Fibroblast of lung (primary cell): ENCODE data around the gene TINCR. TPM values are rescaled to one million over a fixed set of nuclear protein-coding genes. Genes with fewer than 3 reads are reported as not detected.

ENCODE experiments used
- DNase-seq, 2 donors: peaks; one replicate each; pipeline versions ENCODE4 v3.0.0 to v3.0.0-alpha.2; 2010; ENCODE audit warnings: low read depth in 2 of 2
- H2AFZ ChIP-seq: 2 replicates; pipeline ENCODE4 v1.5.1; 2012; ENCODE audit warnings: low read length, control low read depth, inconsistent platforms
- H3K27ac ChIP-seq: 2 replicates; pipeline ENCODE4 v1.5.1; 2011; ENCODE audit warnings: low read length, control low read depth; ENCODE audit not compliant: insufficient read depth
- H3K27me3 ChIP-seq: 2 replicates; pipeline ENCODE4 v1.5.1; 2011; ENCODE audit warnings: mild to moderate bottlenecking, low read length; ENCODE audit not compliant: control insufficient read depth, insufficient read depth
- H3K36me3 ChIP-seq: 2 replicates; pipeline ENCODE4 v1.5.1; 2011; ENCODE audit warnings: low read length; ENCODE audit not compliant: control insufficient read depth, insufficient read depth
- H3K4me1 ChIP-seq: 2 replicates; pipeline ENCODE4 v1.5.1; 2011; ENCODE audit warnings: low read length; ENCODE audit not compliant: control insufficient read depth, insufficient read depth; ENCODE audit errors: extremely low read depth
- H3K4me2 ChIP-seq: 2 replicates; pipeline ENCODE4 v1.5.1; 2011; ENCODE audit warnings: low read length, control low read depth; ENCODE audit not compliant: insufficient read depth; ENCODE audit errors: extremely low read depth
- H3K4me3 ChIP-seq, 4 experiments: fragments of 200-600 bp in 1 of 4; sonication (generic) in 1 of 4; replicated peaks in 1 of 4; 2 replicates each; pipeline ENCODE4 v1.5.1; 2011 to 2016; ENCODE audit warnings: low read length in 4 of 4, low read depth in 3 of 4, mild to moderate bottlenecking in 3 of 4, control low read depth in 2 of 4, inconsistent platforms in 1 of 4, mixed read lengths in 1 of 4; ENCODE audit not compliant: insufficient read depth in 1 of 4; ENCODE audit errors: control extremely low read depth in 1 of 4
- H3K79me2 ChIP-seq: 2 replicates; pipeline ENCODE4 v1.5.1; 2012; ENCODE audit warnings: mild to moderate bottlenecking, low read length, inconsistent platforms; ENCODE audit not compliant: control insufficient read depth, insufficient read depth
- H3K9ac ChIP-seq: 2 replicates; pipeline ENCODE4 v1.5.1; 2011; ENCODE audit warnings: mild to moderate bottlenecking, low read length, control low read depth; ENCODE audit not compliant: insufficient read depth
- H3K9me3 ChIP-seq: 2 replicates; pipeline ENCODE4 v1.5.1; 2012; ENCODE audit warnings: low read depth, low read length; ENCODE audit not compliant: control insufficient read depth, insufficient read depth
- H4K20me1 ChIP-seq: 2 replicates; pipeline ENCODE4 v1.5.1; 2011; ENCODE audit warnings: low read length; ENCODE audit not compliant: control insufficient read depth, insufficient read depth; ENCODE audit errors: extremely low read depth
- EZH2 ChIP-seq: IDR thresholded peaks from 2 replicates; pipeline ENCODE4 v1.5.1; 2012; ENCODE audit warnings: low read length, control low read depth, mild to moderate bottlenecking; ENCODE audit errors: missing control alignments
- polyA plus RNA-seq, 2 donors: library from polyadenylated mRNA; depleted of rRNA in 1 of 2; stranded (reverse) in 1 of 2; unstranded in 1 of 2; fragments of >200 nt; gene quantifications; 2 replicates each; pipeline ENCODE4 v1.2.1, GENCODE V29; 2011 to 2012; ENCODE audit warnings: missing spikeins in 1 of 2
- total RNA-seq: library from RNA; depleted of rRNA; stranded (reverse); fragments of >200 nt; gene quantifications from 2 replicates; pipeline ENCODE4 v1.2.1, GENCODE V29; 2014
- TF ChIP-seq, protein P1 (sequence below), 2 donors: IDR thresholded peaks in 1 of 2; conservative IDR thresholded peaks in 1 of 2; 1 replicate in 1 of 2; 2 replicates in 1 of 2; pipeline ENCODE4 v1.5.1; 2011 to 2012; ENCODE audit warnings: low read length in 2 of 2, control low read depth in 1 of 2, inconsistent platforms in 1 of 2, low read depth in 1 of 2, mild to moderate bottlenecking in 1 of 2

TINCR gene
- total and polyA plus RNA-seq, 2 donors (not counting 1 experiment from before 2014, with no cell fraction given), result 0.06 to 0.17 TPM

DNA sequence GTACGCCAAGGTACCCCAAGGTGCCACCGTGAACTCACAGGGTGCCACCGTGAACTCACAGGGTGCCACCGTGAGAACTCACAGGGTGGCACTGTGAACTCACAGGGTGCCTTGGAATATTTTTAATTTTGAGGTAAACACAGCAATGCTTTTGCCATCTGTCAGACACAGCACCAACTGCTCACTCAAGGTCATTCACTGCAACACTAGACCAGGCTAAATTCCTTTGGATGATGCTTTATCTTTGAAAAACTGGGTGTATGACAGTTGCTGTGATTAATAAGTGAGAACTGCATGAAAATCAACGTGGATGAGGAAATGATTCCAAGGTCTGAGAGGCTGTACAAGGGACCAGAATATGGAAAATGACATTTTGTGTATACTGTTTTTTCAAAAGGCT is 35.9 kb upstream of the TINCR start:
- no peak overlapping the region for H3K27ac ChIP-seq
- TF ChIP-seq, protein P1, sequence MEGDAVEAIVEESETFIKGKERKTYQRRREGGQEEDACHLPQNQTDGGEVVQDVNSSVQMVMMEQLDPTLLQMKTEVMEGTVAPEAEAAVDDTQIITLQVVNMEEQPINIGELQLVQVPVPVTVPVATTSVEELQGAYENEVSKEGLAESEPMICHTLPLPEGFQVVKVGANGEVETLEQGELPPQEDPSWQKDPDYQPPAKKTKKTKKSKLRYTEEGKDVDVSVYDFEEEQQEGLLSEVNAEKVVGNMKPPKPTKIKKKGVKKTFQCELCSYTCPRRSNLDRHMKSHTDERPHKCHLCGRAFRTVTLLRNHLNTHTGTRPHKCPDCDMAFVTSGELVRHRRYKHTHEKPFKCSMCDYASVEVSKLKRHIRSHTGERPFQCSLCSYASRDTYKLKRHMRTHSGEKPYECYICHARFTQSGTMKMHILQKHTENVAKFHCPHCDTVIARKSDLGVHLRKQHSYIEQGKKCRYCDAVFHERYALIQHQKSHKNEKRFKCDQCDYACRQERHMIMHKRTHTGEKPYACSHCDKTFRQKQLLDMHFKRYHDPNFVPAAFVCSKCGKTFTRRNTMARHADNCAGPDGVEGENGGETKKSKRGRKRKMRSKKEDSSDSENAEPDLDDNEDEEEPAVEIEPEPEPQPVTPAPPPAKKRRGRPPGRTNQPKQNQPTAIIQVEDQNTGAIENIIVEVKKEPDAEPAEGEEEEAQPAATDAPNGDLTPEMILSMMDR (conservative IDR thresholded peaks at IDR 0.05 in 1 of 2, IDR thresholded peaks at IDR 0.05 in 1 of 2; ENCODE audit: low read depth in 1 of 2, low read length in 2 of 2), result no peak
- TF ChIP-seq EZH2, result no peak
- H3K9me3 ChIP-seq, result no peaks in the 10 kb centered on the region
- no peak overlapping the region for H2AFZ ChIP-seq
- H4K20me1 ChIP-seq, result no peaks in the 10 kb centered on the region
- H3K27me3 ChIP-seq, result no peaks in the 10 kb centered on the region
- H3K4me2 ChIP-seq, result no peak overlapping the region
- no peak overlapping the region for H3K4me3 ChIP-seq
- H3K9ac ChIP-seq, result no peak overlapping the region
- H3K36me3 ChIP-seq, result peaks cover 24% of the 10 kb centered on the region
- DNase-seq, result no peak
- H3K4me1 ChIP-seq, result no peaks in the 10 kb centered on the region
- H3K79me2 ChIP-seq, result peaks cover 9% of the 10 kb centered on the region

DNA sequence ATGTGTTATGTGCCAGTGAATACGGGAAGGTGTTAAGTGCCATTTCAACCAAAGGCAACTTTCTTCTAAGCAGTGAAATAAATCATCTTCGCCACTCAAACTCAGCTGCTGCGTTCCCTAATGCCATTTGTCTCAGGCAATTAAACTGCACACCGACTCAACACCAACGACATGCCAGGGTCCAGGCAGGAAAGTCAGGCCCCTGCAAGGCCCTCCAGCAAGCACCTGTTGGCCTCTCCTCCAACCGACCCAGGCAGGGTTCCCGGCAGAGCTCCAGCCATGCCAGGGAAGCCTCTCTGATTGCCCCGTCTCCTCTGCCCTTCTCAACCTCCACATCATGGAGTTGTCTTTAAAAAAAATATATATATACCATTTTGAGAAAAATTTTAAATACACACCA is 33.0 kb upstream of the TINCR start:
- no peak overlapping the region for H3K9ac ChIP-seq
- H4K20me1 ChIP-seq, result no peaks in the 10 kb centered on the region
- no peak overlapping the region for H3K4me2 ChIP-seq
- no peak overlapping the region for H3K27ac ChIP-seq
- H3K9me3 ChIP-seq, result no peaks in the 10 kb centered on the region
- H3K4me3 ChIP-seq, result no peak overlapping the region
- H3K27me3 ChIP-seq, result no peaks in the 10 kb centered on the region
- peaks cover 25% of the 10 kb centered on the region for H3K36me3 ChIP-seq
- H3K79me2 ChIP-seq, result no peaks in the 10 kb centered on the region
- no peak for DNase-seq
- no peak for TF ChIP-seq EZH2
- TF ChIP-seq, protein P1 (conservative IDR thresholded peaks at IDR 0.05 in 1 of 2, IDR thresholded peaks at IDR 0.05 in 1 of 2; ENCODE audit: low read depth in 1 of 2, low read length in 2 of 2), result no peak
- H2AFZ ChIP-seq, result no peak overlapping the region
- no peaks in the 10 kb centered on the region for H3K4me1 ChIP-seq

DNA sequence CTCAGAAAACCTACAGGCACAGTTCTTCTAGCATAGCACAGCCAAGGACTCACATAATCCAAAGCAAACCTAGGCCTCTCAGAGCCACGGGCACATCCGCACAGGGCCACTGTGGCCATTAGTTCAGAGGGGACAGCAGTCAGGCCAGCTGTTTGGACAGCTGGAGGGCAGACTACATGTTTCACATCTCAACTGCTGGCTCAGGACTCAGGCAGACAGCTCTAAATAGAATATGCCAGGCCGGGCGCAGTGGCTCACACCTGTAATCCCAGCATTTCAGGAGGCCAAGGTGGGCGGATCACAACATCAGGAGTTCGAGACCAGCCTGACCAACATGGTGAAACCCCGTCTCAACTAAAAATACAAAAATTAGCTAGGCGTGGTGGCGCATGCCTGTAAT is 28.0 kb upstream of the TINCR start:
- no peak overlapping the region for H3K27ac ChIP-seq
- H2AFZ ChIP-seq, result no peak overlapping the region
- H3K4me3 ChIP-seq, result no peak overlapping the region
- no peaks in the 10 kb centered on the region for H3K27me3 ChIP-seq
- TF ChIP-seq, protein P1 (conservative IDR thresholded peaks at IDR 0.05 in 1 of 2, IDR thresholded peaks at IDR 0.05 in 1 of 2; ENCODE audit: low read depth in 1 of 2, low read length in 2 of 2), result no peak
- no peak for TF ChIP-seq EZH2
- no peak overlapping the region for H3K9ac ChIP-seq
- H3K4me1 ChIP-seq, result no peaks in the 10 kb centered on the region
- no peaks in the 10 kb centered on the region for H4K20me1 ChIP-seq
- H3K4me2 ChIP-seq, result no peak overlapping the region
- peaks cover 33% of the 10 kb centered on the region for H3K36me3 ChIP-seq
- no peak for DNase-seq
- no peaks in the 10 kb centered on the region for H3K79me2 ChIP-seq
- H3K9me3 ChIP-seq, result no peaks in the 10 kb centered on the region
